ENCODE data around the gene KCNA1. TPM values are rescaled to one million over a fixed set of nuclear protein-coding genes. Genes with fewer than 3 reads are reported as not detected.

Gene KCNA1
- total RNA-seq, 2 experiments from 2014 or later: not detected

GRCh38 chr12:4914720-4915119 is 5.0 kb downstream of the KCNA1 start:
- ChIA-PET CTCF (interaction anchor here (0.6 kb wide), 1 partner anchor 285 kb away, joined by 3 read pairs; no protein-coding TSS in a partner anchor), POLR2A (no interaction called here)
- no peaks in the 10 kb centered on the region for H3K36me3 Mint-ChIP-seq (ENCODE audit: low read depth)
- peaks cover 6% of the 10 kb centered on the region for H3K4me1 Mint-ChIP-seq
- peaks cover 47% of the 10 kb centered on the region for H3K27me3 Mint-ChIP-seq
- no peak overlapping the region for H3K27ac Mint-ChIP-seq
- DNase-seq (no peak), ATAC-seq (no peak)
- intact Hi-C loops (cut with DNase I, micrococcal nuclease): loop anchor here in 1 of 2 experiments (5.0 kb wide), 1 partner anchor 57 kb away; no protein-coding TSS in a partner anchor
- H3K9me3 Mint-ChIP-seq (ENCODE audit: low read depth): no peaks in the 10 kb centered on the region
- no peak overlapping the region for H3K4me3 Mint-ChIP-seq

- ATAC-seq (no peak), DNase-seq (no peak)
- no peaks in the 10 kb centered on the region for H3K36me3 Mint-ChIP-seq (ENCODE audit: low read depth)
- intact Hi-C loops (cut with DNase I, micrococcal nuclease): no loop called here
- POLR2A ChIA-PET: interaction anchor here (0.8 kb wide), 1 partner anchor 72 kb away, joined by 3 read pairs; no protein-coding TSS in a partner anchor
- H3K4me3 Mint-ChIP-seq: no peak overlapping the region
- no peaks in the 10 kb centered on the region for H3K9me3 Mint-ChIP-seq (ENCODE audit: low read depth)
- no peak overlapping the region for H3K27ac Mint-ChIP-seq
- CTCF ChIA-PET: interaction anchor here (0.9 to 1.0 kb wide), 2 partner anchors 13 to 60 kb away, joined by 4 to 5 read pairs; no protein-coding TSS in a partner anchor
- no peaks in the 10 kb centered on the region for H3K4me1 Mint-ChIP-seq
- H3K27me3 Mint-ChIP-seq: peaks cover 42% of the 10 kb centered on the region
Observed at GRCh38 chr12:4915752-4916151, 6.0 kb downstream of the KCNA1 start.

DNA sequence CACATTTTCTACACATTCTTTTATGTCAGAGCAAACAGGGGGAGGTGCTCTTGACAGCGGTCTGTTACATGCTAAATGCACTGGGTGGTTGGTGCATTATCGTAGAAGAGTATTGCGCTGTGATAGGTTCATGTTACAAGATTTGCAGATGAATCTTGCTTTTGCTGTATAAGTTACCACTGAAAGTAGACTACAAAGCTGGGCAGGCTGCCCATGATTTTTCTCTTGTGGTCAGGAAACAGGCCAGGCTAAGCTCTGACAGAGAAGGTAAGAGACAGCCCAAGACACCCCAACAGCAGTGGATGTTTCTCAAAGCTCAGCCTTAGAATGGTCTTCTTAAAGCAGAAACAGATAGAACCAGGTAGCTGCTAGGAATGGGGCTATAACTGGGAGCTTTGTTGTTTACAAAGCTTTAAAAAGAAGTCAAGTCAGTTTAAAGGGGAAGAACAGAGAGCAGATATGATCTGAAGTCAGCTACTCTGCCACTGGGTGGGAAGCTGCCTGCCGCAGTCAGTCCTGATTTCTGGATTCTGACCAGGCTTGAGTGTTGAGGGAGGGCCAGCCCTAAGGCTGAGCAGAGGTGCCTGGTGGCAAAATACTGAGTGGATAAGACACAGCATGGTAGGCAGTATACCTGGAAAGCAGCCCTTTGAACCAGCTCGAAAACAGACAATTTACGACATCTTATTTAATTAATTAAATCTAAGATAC is 9.4 kb downstream of the KCNA1 start:
- Mint-ChIP-seq H3K36me3 (ENCODE audit: low read depth) (no peaks in the 10 kb centered on the region), H3K4me1 (no peaks in the 10 kb centered on the region), H3K9me3 (ENCODE audit: low read depth) (no peaks in the 10 kb centered on the region), H3K27ac (no peak overlapping the region), H3K4me3 (no peak overlapping the region), H3K27me3 (peaks cover 28% of the 10 kb centered on the region)
- DNase-seq: no peak
- CTCF ChIA-PET: interaction anchor here (1.7 kb wide), 1 partner anchor 16 kb away, joined by 3 read pairs; no protein-coding TSS in a partner anchor
- intact Hi-C loops (cut with DNase I, micrococcal nuclease): no loop called here
- ATAC-seq: no peak
- POLR2A ChIA-PET: interaction anchor here (0.8 kb wide), 1 partner anchor 17 kb away, joined by 7 read pairs; no protein-coding TSS in a partner anchor

GRCh38 chr12:4932576-4932975 is 22.9 kb downstream of the KCNA1 start:
- no peaks in the 10 kb centered on the region for H3K9me3 Mint-ChIP-seq (ENCODE audit: low read depth)
- intact Hi-C loops (cut with DNase I, micrococcal nuclease): no loop called here
- H3K27me3 Mint-ChIP-seq: peaks cover 35% of the 10 kb centered on the region
- ATAC-seq (no peak), DNase-seq (no peak)
- CTCF ChIA-PET: interaction anchor here (0.6 to 1.7 kb wide), 2 partner anchors 75 to 76 kb away, joined by 3 to 4 read pairs; no protein-coding TSS in a partner anchor
- peaks cover 2% of the 10 kb centered on the region for H3K4me1 Mint-ChIP-seq
- POLR2A ChIA-PET: no interaction called here
- H3K36me3 Mint-ChIP-seq (ENCODE audit: low read depth): no peaks in the 10 kb centered on the region
- no peak overlapping the region for H3K27ac Mint-ChIP-seq
- H3K4me3 Mint-ChIP-seq: no peak overlapping the region

GRCh38 chr12:4933411-4933810 is 23.7 kb downstream of the KCNA1 start:
- H3K4me3 Mint-ChIP-seq: no peak overlapping the region
- intact Hi-C loops (cut with DNase I, micrococcal nuclease): no loop called here
- no peaks in the 10 kb centered on the region for H3K9me3 Mint-ChIP-seq (ENCODE audit: low read depth)
- DNase-seq: no peak
- H3K36me3 Mint-ChIP-seq (ENCODE audit: low read depth): no peaks in the 10 kb centered on the region
- POLR2A ChIA-PET: no interaction called here
- CTCF ChIA-PET: interaction anchor here (1.7 kb wide), 1 partner anchor 76 kb away, joined by 4 read pairs; no protein-coding TSS in a partner anchor
- no peak for ATAC-seq
- H3K4me1 Mint-ChIP-seq: peaks cover 2% of the 10 kb centered on the region
- peaks cover 37% of the 10 kb centered on the region for H3K27me3 Mint-ChIP-seq
- no peak overlapping the region for H3K27ac Mint-ChIP-seq

DNA sequence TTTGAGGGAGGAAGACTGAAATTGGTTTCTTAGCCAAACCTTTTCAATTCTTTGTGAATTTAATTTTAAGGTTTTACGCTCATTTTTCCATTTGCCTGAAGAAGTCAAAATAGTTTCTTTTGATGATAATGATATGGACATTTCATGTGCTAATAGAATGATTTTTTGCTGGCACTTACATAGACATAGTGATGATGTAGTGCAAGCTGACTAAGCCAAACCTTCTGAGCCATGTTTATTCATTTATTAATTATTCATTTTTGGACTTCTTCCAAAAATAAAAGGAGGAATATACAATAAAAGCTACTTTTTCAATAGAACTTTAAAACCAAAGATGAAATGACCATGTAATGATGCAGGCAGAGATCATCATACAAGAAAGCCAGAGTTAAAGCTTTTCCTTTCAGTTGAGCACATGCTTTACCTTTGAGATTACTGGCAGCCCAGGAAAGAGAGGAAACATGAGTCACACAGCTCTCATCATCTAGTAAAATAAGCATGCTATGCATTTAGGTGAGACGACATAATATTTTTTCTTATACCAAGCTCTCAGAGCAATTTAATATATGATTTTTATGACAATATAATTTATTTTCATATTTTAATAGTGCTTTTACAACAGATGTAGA is 24.8 kb downstream of the KCNA1 start:
- Mint-ChIP-seq H3K27ac (no peak overlapping the region), H3K36me3 (ENCODE audit: low read depth) (no peaks in the 10 kb centered on the region), H3K4me3 (no peak overlapping the region), H3K9me3 (ENCODE audit: low read depth) (no peaks in the 10 kb centered on the region), H3K27me3 (peaks cover 34% of the 10 kb centered on the region), H3K4me1 (peaks cover 2% of the 10 kb centered on the region)
- intact Hi-C loops (cut with DNase I, micrococcal nuclease): no loop called here
- ChIA-PET POLR2A (no interaction called here), CTCF (interaction anchor here (1.0 to 2.1 kb wide), 3 partner anchors 9 to 148 kb away, joined by 3 to 6 read pairs (median 3); no protein-coding TSS in a partner anchor)
- DNase-seq (no peak), ATAC-seq (peak; percentile 80)

GRCh38 chr12:4938900-4939299 is 29.2 kb downstream of the KCNA1 start:
- no peak overlapping the region for H3K4me3 Mint-ChIP-seq
- CTCF ChIA-PET: no interaction called here
- no peak overlapping the region for H3K27ac Mint-ChIP-seq
- intact Hi-C loops (cut with DNase I, micrococcal nuclease): no loop called here
- DNase-seq (no peak), ATAC-seq (no peak)
- peaks cover 15% of the 10 kb centered on the region for H3K27me3 Mint-ChIP-seq
- no peaks in the 10 kb centered on the region for H3K36me3 Mint-ChIP-seq (ENCODE audit: low read depth)
- peaks cover 2% of the 10 kb centered on the region for H3K4me1 Mint-ChIP-seq
- no peaks in the 10 kb centered on the region for H3K9me3 Mint-ChIP-seq (ENCODE audit: low read depth)
- POLR2A ChIA-PET: no interaction called here

GRCh38 chr12:4939418-4940023 is 29.8 kb downstream of the KCNA1 start:
- ChIA-PET CTCF (no interaction called here), POLR2A (no interaction called here)
- H3K27me3 Mint-ChIP-seq: peaks cover 11% of the 10 kb centered on the region

GRCh38 chr12:4943067-4943937 is 33.6 kb downstream of the KCNA1 start:
- Mint-ChIP-seq H3K27ac (no peak overlapping the region), H3K9me3 (ENCODE audit: low read depth) (no peaks in the 10 kb centered on the region), H3K4me3 (no peak overlapping the region), H3K27me3 (peaks cover 1% of the 10 kb centered on the region), H3K4me1 (no peaks in the 10 kb centered on the region), H3K36me3 (ENCODE audit: low read depth) (no peaks in the 10 kb centered on the region)
- intact Hi-C loops (cut with DNase I, micrococcal nuclease): no loop called here
- CTCF ChIA-PET: interaction anchor here (0.6 kb wide), 1 partner anchor 1095 kb away, joined by 4 read pairs; no protein-coding TSS in a partner anchor
- ATAC-seq: no peak
- DNase-seq: no peak
- POLR2A ChIA-PET: interaction anchor here (0.7 kb wide), 1 partner anchor 142 kb away, joined by 3 read pairs; no protein-coding TSS in a partner anchor

More at GRCh38 chr12:4939418-4940023, 29.8 kb downstream of the KCNA1 start:
- intact Hi-C loops (cut with DNase I, micrococcal nuclease): no loop called here
- no peak for DNase-seq
- Mint-ChIP-seq H3K27ac (no peak overlapping the region), H3K36me3 (ENCODE audit: low read depth) (no peaks in the 10 kb centered on the region), H3K9me3 (ENCODE audit: low read depth) (no peaks in the 10 kb centered on the region), H3K4me3 (no peak overlapping the region), H3K4me1 (no peaks in the 10 kb centered on the region)
- ATAC-seq: no peak

- Mint-ChIP-seq H3K4me1 (no peaks in the 10 kb centered on the region), H3K4me3 (no peak overlapping the region), H3K36me3 (ENCODE audit: low read depth) (no peaks in the 10 kb centered on the region), H3K27ac (no peak overlapping the region), H3K27me3 (no peaks in the 10 kb centered on the region), H3K9me3 (ENCODE audit: low read depth) (no peaks in the 10 kb centered on the region)
- CTCF ChIA-PET: interaction anchor here (0.6 kb wide), 1 partner anchor 1095 kb away, joined by 4 read pairs; no protein-coding TSS in a partner anchor
- intact Hi-C loops (cut with DNase I, micrococcal nuclease): no loop called here
- POLR2A ChIA-PET: interaction anchor here (0.7 kb wide), 1 partner anchor 143 kb away, joined by 3 read pairs; no protein-coding TSS in a partner anchor
- DNase-seq (no peak), ATAC-seq (no peak)
Observed at GRCh38 chr12:4943938-4944284, 34.2 kb downstream of the KCNA1 start.

- H3K4me3 Mint-ChIP-seq: no peak overlapping the region
- ChIA-PET POLR2A (no interaction called here), CTCF (no interaction called here)
- H3K27me3 Mint-ChIP-seq: peaks cover 7% of the 10 kb centered on the region
- intact Hi-C loops (cut with DNase I, micrococcal nuclease): no loop called here
- H3K36me3 Mint-ChIP-seq (ENCODE audit: low read depth): no peaks in the 10 kb centered on the region
- no peak for ATAC-seq
- H3K27ac Mint-ChIP-seq: no peak overlapping the region
- H3K4me1 Mint-ChIP-seq: no peaks in the 10 kb centered on the region
- no peak for DNase-seq
- no peaks in the 10 kb centered on the region for H3K9me3 Mint-ChIP-seq (ENCODE audit: low read depth)
Observed at GRCh38 chr12:4947253-4947652, 37.5 kb downstream of the KCNA1 start.

Data from activated CD4-positive, alpha-beta T cell treated with anti-CD3 and anti-CD28 coated beads for 36 hours (primary cell).